ENCODE results near the gene RAB41.

RAB41 gene

DNA sequence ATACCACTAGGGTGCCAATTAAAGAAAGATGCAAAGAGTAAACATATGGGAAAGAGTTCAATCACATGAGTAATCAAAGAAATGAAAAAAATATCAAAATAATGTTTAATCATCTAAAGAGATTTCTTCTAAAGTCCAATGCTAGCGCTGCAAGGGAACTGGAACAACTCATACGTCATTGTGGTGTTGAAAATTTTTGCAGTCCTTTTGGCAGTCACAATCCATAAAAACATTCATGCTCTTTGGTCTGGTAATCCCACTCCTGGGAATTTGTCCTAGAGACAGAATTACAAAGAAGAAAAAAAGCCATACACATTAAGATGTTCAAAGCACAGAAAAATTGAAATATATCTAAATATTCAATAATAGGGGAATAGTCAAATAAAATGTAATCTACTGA lies 26.5 kb upstream of the RAB41 start:
- no peak overlapping the region for H3K27ac ChIP-seq
- no peak overlapping the region for H3K4me3 ChIP-seq (ENCODE audit: low read depth in 1 of 2, low read length in 1 of 2)
- H3K9me3 ChIP-seq: no peaks in the 10 kb centered on the region
- TF ChIP-seq, protein P1, sequence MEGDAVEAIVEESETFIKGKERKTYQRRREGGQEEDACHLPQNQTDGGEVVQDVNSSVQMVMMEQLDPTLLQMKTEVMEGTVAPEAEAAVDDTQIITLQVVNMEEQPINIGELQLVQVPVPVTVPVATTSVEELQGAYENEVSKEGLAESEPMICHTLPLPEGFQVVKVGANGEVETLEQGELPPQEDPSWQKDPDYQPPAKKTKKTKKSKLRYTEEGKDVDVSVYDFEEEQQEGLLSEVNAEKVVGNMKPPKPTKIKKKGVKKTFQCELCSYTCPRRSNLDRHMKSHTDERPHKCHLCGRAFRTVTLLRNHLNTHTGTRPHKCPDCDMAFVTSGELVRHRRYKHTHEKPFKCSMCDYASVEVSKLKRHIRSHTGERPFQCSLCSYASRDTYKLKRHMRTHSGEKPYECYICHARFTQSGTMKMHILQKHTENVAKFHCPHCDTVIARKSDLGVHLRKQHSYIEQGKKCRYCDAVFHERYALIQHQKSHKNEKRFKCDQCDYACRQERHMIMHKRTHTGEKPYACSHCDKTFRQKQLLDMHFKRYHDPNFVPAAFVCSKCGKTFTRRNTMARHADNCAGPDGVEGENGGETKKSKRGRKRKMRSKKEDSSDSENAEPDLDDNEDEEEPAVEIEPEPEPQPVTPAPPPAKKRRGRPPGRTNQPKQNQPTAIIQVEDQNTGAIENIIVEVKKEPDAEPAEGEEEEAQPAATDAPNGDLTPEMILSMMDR (IDR thresholded peaks at IDR 0.05): no peak
- H3K27me3 ChIP-seq: no peaks in the 10 kb centered on the region
- no peaks in the 10 kb centered on the region for H3K36me3 ChIP-seq
- H3K4me1 ChIP-seq (ENCODE audit: control insufficient read depth in 1 of 2, insufficient read depth in 1 of 2, low read depth in 1 of 2, low read length in 1 of 2): no peaks in the 10 kb centered on the region

DNA sequence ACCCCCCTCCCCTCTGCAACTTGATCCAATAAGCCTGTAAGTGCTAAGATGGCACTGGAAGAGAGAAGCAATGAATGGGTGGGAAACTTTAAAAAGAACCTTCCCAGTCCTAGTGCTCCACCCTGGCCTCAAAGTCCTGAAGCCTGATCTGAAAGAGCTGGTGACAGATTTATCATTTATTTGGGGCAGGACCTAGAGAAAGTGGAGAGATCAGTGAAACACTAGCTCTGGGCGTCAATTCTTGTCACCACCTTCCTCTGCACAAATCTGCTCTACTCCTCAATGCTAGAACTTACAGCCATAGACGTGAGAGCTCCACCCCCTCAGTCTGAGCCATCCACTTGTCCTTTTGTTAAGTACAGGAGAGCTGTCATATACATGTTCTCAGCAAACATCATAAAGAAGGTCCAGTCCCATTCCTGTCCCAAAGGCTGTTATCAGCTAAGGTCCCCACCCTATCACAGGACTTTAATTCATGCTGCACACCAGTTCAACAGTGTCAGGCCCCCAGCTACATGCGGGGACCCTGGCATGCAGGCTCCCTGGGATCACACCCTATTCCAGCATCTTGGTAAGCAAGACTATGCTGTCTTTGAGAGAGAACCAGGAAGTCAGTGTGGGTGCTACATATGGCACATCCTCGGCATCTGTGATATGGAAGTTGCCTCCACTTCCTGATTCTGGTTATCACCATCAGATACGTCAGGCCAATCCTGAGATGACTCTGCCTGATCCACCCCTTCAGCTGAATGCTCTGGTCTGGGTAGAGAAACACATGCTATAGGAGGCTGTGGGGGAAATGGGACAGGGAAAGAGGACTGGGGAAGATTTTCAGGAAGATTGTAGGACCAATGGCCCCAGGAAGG lies 24.3 kb upstream of the RAB41 start:
- Histone ChIP-seq H3K4me3 (ENCODE audit: low read depth in 1 of 2, low read length in 1 of 2) (no peak overlapping the region), H3K27ac (no peak overlapping the region), H3K36me3 (no peaks in the 10 kb centered on the region), H3K9me3 (no peaks in the 10 kb centered on the region), H3K27me3 (no peaks in the 10 kb centered on the region), H3K4me1 (ENCODE audit: control insufficient read depth in 1 of 2, insufficient read depth in 1 of 2, low read depth in 1 of 2, low read length in 1 of 2) (no peaks in the 10 kb centered on the region)
- TF ChIP-seq, protein P1 (IDR thresholded peaks at IDR 0.05): no peak

DNA sequence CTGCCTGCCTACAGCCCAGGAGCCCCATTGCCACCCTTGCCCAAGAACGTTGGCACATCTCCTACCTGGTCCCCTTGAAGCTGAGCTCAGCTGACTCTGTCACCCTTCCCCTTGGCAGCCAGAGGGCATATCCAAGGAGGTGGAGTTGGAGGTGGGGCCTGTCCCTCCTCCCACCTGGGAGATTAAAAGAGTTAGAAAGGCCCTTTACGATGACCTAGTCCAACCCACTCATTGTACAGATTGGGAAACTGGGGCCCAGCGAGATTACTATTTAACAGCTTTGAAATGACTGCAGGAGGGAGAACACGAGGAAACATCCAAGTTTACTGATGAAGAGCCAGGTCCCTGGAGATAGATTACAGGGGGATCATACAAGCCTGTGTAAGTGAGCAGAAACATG lies 21.9 kb upstream of the RAB41 start, which contains the start of gene P2RY4:
TSS of gene P2RY4 (minus strand) at position 101 of the 400 bp plus-strand sequence. CDS start 580 bp downstream, outside the sequence.
- Histone ChIP-seq H3K27ac (no peak within 1 kb of the TSS), H3K9me3 (no peaks in the 10 kb centered on the region), H3K36me3 (no peaks in the 10 kb centered on the region), H3K27me3 (no peaks in the 10 kb centered on the region), H3K4me3 (ENCODE audit: low read depth in 1 of 2, low read length in 1 of 2) (no peak within 1 kb of the TSS), H3K4me1 (ENCODE audit: control insufficient read depth in 1 of 2, insufficient read depth in 1 of 2, low read depth in 1 of 2, low read length in 1 of 2) (no peaks in the 10 kb centered on the region)
- TF ChIP-seq, protein P1 (IDR thresholded peaks at IDR 0.05): no peak

DNA sequence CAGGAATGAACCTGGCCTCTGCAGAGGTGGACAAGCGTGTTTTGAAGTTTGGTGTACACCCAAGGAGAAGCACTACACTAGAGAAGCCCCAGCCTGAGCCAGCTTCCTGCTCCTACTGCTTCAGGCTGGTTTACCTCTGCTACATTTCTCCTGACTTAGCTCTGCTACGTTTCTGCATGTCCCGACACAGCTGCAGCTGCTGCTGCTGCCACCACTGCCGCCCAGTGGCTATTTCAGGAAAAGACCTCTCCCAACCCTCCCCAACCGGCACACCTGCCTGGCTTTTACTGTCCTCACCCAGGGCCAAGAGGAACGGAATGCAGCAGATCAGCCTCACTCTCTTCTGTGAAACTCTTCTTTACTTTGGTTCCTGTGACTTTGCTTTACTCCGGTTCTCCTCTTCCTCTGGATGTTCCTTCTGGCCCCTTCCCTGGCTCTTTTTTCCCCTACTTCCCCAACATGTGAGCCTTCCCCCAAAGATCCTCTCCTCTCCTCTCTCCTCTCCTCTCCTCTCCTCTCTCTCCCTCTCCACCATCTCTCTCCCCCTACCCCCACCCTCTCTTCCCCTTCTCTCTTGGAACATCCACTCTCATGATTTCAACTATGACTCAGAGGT lies 18.9 kb upstream of the RAB41 start:
- no peaks in the 10 kb centered on the region for H3K9me3 ChIP-seq
- TF ChIP-seq, protein P1 (IDR thresholded peaks at IDR 0.05): no peak
- H3K27ac ChIP-seq: no peak overlapping the region
- no peaks in the 10 kb centered on the region for H3K27me3 ChIP-seq
- H3K36me3 ChIP-seq: no peaks in the 10 kb centered on the region
- no peaks in the 10 kb centered on the region for H3K4me1 ChIP-seq (ENCODE audit: control insufficient read depth in 1 of 2, insufficient read depth in 1 of 2, low read depth in 1 of 2, low read length in 1 of 2)
- no peak overlapping the region for H3K4me3 ChIP-seq (ENCODE audit: low read depth in 1 of 2, low read length in 1 of 2)

DNA sequence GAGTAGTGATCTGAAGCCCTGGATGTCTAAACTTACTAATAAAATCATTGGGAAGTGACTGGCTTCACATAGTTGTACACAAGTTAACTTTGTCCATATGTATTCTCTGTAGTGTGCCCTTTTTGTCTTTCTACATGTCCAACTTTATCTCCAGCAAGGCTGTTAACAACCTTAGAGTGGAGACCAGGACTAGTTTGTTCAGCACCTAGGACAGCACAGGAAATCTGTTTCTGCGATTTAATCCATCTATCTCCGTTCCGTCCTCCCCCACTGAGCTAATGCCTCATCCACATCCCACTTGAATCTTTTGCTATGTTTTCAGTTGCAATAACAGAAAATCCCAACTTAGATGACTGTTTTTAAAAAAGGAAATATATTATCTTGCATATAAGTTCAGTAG lies 17.2 kb upstream of the RAB41 start:
- H3K27me3 ChIP-seq: no peaks in the 10 kb centered on the region
- H3K27ac ChIP-seq: no peak overlapping the region
- H3K4me1 ChIP-seq (ENCODE audit: control insufficient read depth in 1 of 2, insufficient read depth in 1 of 2, low read depth in 1 of 2, low read length in 1 of 2): no peaks in the 10 kb centered on the region
- no peak overlapping the region for H3K4me3 ChIP-seq (ENCODE audit: low read depth in 1 of 2, low read length in 1 of 2)
- H3K9me3 ChIP-seq: no peaks in the 10 kb centered on the region
- no peaks in the 10 kb centered on the region for H3K36me3 ChIP-seq
- TF ChIP-seq, protein P1 (IDR thresholded peaks at IDR 0.05): no peak
